ENCODE data around the gene CYP26B1. TPM values are rescaled to one million over a fixed set of nuclear protein-coding genes. Genes with fewer than 3 reads are reported as not detected.

Gene CYP26B1
- total and polyA plus RNA-seq, 4 donors = 0.47 to 1.8 (median 0.65) TPM

- TF ChIP-seq RAD21 (IDR thresholded peaks at IDR 0.05) (no peak), NR2F2 (IDR thresholded peaks at IDR 0.05) (no peak), FOXA1 (IDR thresholded peaks at IDR 0.05) (no peak)
Observed at GRCh38 chr2:72114693-72115051, 33.0 kb downstream of the CYP26B1 start (continued).

- Histone ChIP-seq H3K4me3 (ENCODE audit: low read depth in 1 of 3, low read length in 3 of 3) (no peak overlapping the region), H3K4me1 (ENCODE audit: control insufficient read depth in 4 of 4, insufficient read depth in 4 of 4, low read length in 3 of 4) (no peaks in the 10 kb centered on the region), H3K27ac (ENCODE audit: low read depth in 1 of 2, low read length in 2 of 2) (no peak overlapping the region), H3K9me3 (ENCODE audit: control insufficient read depth in 4 of 4, low read length in 3 of 4) (no peaks in the 10 kb centered on the region), H3K27me3 (ENCODE audit: control insufficient read depth in 4 of 4, insufficient read depth in 4 of 4, low read length in 3 of 4) (no peaks in the 10 kb centered on the region), H3K9ac (ENCODE audit: low read depth in 1 of 2, low read length in 2 of 2) (no peak overlapping the region), H3K36me3 (ENCODE audit: control insufficient read depth in 4 of 4, insufficient read depth in 3 of 4, low read depth in 1 of 4, low read length in 3 of 4) (no peaks in the 10 kb centered on the region)
- WGBS = 90% methylated on average over 15 of the region's 15 CpGs
- peak; percentile 10 for DNase-seq (ENCODE audit: low spot score)
- TF ChIP-seq EGR1 (IDR thresholded peaks at IDR 0.05; ENCODE audit: low read depth in 2 of 2) = no peak
- no peak for TF ChIP-seq FOXA2 (IDR thresholded peaks at IDR 0.05)
- TF ChIP-seq, protein P1, sequence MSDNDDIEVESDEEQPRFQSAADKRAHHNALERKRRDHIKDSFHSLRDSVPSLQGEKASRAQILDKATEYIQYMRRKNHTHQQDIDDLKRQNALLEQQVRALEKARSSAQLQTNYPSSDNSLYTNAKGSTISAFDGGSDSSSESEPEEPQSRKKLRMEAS (IDR thresholded peaks at IDR 0.05) = no peak
- no peak for TF ChIP-seq REST (IDR thresholded peaks at IDR 0.05)
- no peak for TF ChIP-seq TAF1 (conservative IDR thresholded peaks at IDR 0.05)
Observed at GRCh38 chr2:72113847-72114692, 33.6 kb downstream of the CYP26B1 start.

DNA sequence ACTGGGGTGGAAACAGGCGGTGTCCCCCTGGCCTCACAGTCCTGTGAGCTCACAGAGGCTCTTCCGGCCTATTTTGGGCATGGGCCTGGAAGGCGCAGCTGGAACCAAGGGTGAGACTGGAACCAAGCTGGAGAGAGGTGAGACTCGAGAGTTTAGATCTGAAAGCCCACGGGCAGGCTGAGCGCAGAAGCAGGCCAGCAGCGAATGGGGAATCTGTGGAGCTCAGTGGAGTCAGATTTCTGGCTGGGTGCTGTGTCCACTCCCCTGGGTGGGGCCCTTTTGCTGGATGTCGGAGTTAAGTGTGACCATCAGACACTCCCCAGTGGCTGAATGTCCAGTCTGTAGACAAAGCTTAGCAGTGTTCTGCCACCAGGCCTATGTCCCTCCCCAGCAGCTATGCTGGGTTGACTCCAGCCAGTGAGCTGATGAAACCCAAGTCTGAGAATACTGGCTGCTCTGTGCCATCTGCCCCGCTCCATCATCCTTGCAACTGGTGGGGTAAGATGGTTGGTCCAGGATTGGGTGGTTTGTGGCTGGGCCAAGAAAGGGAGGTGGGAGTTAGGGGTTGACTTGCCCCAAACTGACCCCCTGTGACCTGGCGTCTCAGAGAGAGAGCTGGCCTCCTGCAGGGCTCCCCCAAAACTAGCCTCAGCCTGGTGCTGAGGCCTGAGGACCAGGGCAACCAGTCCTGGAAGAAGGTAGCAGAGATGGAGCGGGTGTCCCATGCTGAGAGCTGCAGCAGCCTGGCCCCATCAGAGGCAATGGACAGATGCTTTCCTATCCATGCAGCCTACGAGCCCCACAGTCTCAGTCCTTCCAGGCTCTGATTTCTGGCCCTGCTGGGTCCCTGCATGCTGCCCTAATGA lies 34.4 kb downstream of the CYP26B1 start:
- no peaks in the 10 kb centered on the region for H3K9me3 ChIP-seq (ENCODE audit: control insufficient read depth in 4 of 4, low read length in 3 of 4)
- WGBS = 86% methylated on average over 12 of the region's 12 CpGs
- peak; percentile 23 for DNase-seq (ENCODE audit: low spot score)
- no peaks in the 10 kb centered on the region for H3K27me3 ChIP-seq (ENCODE audit: control insufficient read depth in 4 of 4, insufficient read depth in 4 of 4, low read length in 3 of 4)
- H3K4me3 ChIP-seq (ENCODE audit: low read depth in 1 of 3, low read length in 3 of 3) = no peak overlapping the region
- H3K9ac ChIP-seq (ENCODE audit: low read depth in 1 of 2, low read length in 2 of 2) = no peak overlapping the region
- no peaks in the 10 kb centered on the region for H3K4me1 ChIP-seq (ENCODE audit: control insufficient read depth in 4 of 4, insufficient read depth in 4 of 4, low read length in 3 of 4)
- H3K27ac ChIP-seq (ENCODE audit: low read depth in 1 of 2, low read length in 2 of 2) = no peak overlapping the region
- no peaks in the 10 kb centered on the region for H3K36me3 ChIP-seq (ENCODE audit: control insufficient read depth in 4 of 4, insufficient read depth in 3 of 4, low read depth in 1 of 4, low read length in 3 of 4)
- TF ChIP-seq, protein P1 (IDR thresholded peaks at IDR 0.05) = no peak
- TF ChIP-seq NR2F2 (IDR thresholded peaks at IDR 0.05) = no peak
- TF ChIP-seq, protein P2, sequence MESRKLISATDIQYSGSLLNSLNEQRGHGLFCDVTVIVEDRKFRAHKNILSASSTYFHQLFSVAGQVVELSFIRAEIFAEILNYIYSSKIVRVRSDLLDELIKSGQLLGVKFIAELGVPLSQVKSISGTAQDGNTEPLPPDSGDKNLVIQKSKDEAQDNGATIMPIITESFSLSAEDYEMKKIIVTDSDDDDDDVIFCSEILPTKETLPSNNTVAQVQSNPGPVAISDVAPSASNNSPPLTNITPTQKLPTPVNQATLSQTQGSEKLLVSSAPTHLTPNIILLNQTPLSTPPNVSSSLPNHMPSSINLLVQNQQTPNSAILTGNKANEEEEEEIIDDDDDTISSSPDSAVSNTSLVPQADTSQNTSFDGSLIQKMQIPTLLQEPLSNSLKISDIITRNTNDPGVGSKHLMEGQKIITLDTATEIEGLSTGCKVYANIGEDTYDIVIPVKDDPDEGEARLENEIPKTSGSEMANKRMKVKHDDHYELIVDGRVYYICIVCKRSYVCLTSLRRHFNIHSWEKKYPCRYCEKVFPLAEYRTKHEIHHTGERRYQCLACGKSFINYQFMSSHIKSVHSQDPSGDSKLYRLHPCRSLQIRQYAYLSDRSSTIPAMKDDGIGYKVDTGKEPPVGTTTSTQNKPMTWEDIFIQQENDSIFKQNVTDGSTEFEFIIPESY (IDR thresholded peaks at IDR 0.05) = no peak
- TF ChIP-seq CTCF (IDR thresholded peaks at IDR 0.05; ENCODE audit: low read depth, low read length, missing input control) = no peak
- no peak for TF ChIP-seq FOXA2 (IDR thresholded peaks at IDR 0.05)
- TF ChIP-seq SP1 (IDR thresholded peaks at IDR 0.05) = no peak
- TF ChIP-seq, protein P3, sequence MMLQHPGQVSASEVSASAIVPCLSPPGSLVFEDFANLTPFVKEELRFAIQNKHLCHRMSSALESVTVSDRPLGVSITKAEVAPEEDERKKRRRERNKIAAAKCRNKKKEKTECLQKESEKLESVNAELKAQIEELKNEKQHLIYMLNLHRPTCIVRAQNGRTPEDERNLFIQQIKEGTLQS (IDR thresholded peaks at IDR 0.05) = no peak
- TF ChIP-seq EGR1 (IDR thresholded peaks at IDR 0.05; ENCODE audit: low read depth in 2 of 2) = no peak
- TF ChIP-seq REST (IDR thresholded peaks at IDR 0.05) = no peak
- TF ChIP-seq JUND (IDR thresholded peaks at IDR 0.05) = no peak
- TF ChIP-seq TAF1 (conservative IDR thresholded peaks at IDR 0.05) = no peak
- no peak for TF ChIP-seq HNF4A (conservative IDR thresholded peaks at IDR 0.05)
- no peak for TF ChIP-seq FOXA1 (IDR thresholded peaks at IDR 0.05)

All from liver (tissue), 9 donors.